Measurements from ENCODE around the gene KLHL24.

Gene KLHL24

DNA sequence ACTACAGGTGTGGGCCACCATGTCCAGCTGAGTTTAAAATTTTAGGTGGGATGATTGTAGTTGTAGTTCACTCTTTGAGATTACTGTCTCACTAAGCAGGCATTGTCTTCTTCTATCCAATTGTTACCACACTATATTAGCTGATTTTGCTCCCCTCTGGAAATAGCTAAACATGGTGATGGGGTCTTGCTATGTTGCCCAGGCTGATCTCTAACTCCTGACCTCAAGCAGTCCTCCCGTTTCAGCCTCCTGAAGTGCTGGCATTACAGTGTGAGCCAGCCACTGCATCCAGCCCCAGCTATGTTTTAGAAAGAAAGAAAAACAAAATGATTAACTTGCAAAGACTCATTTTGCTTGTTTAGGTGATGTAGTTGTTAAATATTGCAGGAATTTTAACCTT, 92.8 kb downstream of the KLHL24 start:
- Histone ChIP-seq H3K27ac (ENCODE audit: low read depth, low read length) (no peak overlapping the region), H3K9me3 (ENCODE audit: insufficient read depth, low read depth, low read length) (no peaks in the 10 kb centered on the region), H3K4me1 (ENCODE audit: insufficient read depth, low read length) (no peaks in the 10 kb centered on the region), H3K27me3 (ENCODE audit: insufficient read depth, low read length) (no peaks in the 10 kb centered on the region), H3K4me3 (ENCODE audit: low read length) (no peak overlapping the region), H3K9ac (ENCODE audit: low read depth, low read length) (no peak overlapping the region), H3K36me3 (ENCODE audit: insufficient read depth, low read length) (peaks cover 95% of the 10 kb centered on the region)
- WGBS, result 92% methylated on average over 1 of the region's 1 CpG

DNA sequence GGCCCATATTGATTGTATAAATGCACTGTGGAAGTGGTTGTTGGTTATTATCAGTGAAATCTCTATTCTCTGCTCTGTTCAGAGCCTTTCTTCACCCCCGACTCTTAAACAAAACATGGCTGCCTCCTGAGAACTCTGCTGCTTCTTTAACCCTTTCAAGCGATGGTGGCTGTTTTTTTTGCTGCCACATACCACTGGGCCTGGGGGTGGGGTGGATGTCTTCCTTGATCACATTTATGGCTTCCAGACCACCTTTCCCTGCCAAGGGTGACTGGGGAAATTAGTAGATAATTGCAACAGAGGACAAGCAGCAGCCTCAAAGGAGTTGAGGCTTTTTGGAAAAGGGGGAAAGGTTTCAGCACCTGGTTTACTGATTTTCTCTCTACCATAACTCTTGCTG, 94.9 kb downstream of the KLHL24 start:
- WGBS, result 90% methylated on average over 2 of the region's 2 CpGs
- peaks cover 95% of the 10 kb centered on the region for H3K36me3 ChIP-seq (ENCODE audit: insufficient read depth, low read length)

GRCh38 chr3:183731611-183732010, 96.2 kb downstream of the KLHL24 start:
- Histone ChIP-seq H3K4me3 (ENCODE audit: low read length) (no peak overlapping the region), H3K9me3 (ENCODE audit: insufficient read depth, low read depth, low read length) (no peaks in the 10 kb centered on the region), H3K27me3 (ENCODE audit: insufficient read depth, low read length) (no peaks in the 10 kb centered on the region), H3K4me1 (ENCODE audit: insufficient read depth, low read length) (no peaks in the 10 kb centered on the region), H3K9ac (ENCODE audit: low read depth, low read length) (no peak overlapping the region), H3K36me3 (ENCODE audit: insufficient read depth, low read length) (peaks cover 95% of the 10 kb centered on the region), H3K27ac (ENCODE audit: low read depth, low read length) (no peak overlapping the region)
- WGBS, result 93% methylated on average over 5 of the region's 5 CpGs

More for the DNA sequence above, 94.9 kb downstream of the KLHL24 start:
- H3K27ac ChIP-seq (ENCODE audit: low read depth, low read length), result no peak overlapping the region
- H3K4me1 ChIP-seq (ENCODE audit: insufficient read depth, low read length), result no peaks in the 10 kb centered on the region
- no peaks in the 10 kb centered on the region for H3K27me3 ChIP-seq (ENCODE audit: insufficient read depth, low read length)
- no peaks in the 10 kb centered on the region for H3K9me3 ChIP-seq (ENCODE audit: insufficient read depth, low read depth, low read length)
- no peak overlapping the region for H3K9ac ChIP-seq (ENCODE audit: low read depth, low read length)
- no peak overlapping the region for H3K4me3 ChIP-seq (ENCODE audit: low read length)

GRCh38 chr3:183733553-183733952, 98.1 kb downstream of the KLHL24 start:
- Histone ChIP-seq H3K36me3 (ENCODE audit: insufficient read depth, low read length) (peaks cover 91% of the 10 kb centered on the region), H3K4me1 (ENCODE audit: insufficient read depth, low read length) (no peaks in the 10 kb centered on the region), H3K9ac (ENCODE audit: low read depth, low read length) (no peak overlapping the region), H3K4me3 (ENCODE audit: low read length) (no peak overlapping the region), H3K27me3 (ENCODE audit: insufficient read depth, low read length) (no peaks in the 10 kb centered on the region), H3K9me3 (ENCODE audit: insufficient read depth, low read depth, low read length) (peaks cover 7% of the 10 kb centered on the region; the same call in 1 of the 2 replicates), H3K27ac (ENCODE audit: low read depth, low read length) (no peak overlapping the region)
- 92% methylated on average over 7 of the region's 7 CpGs for WGBS
